Measurements from ENCODE around the gene ERAL1.

- no peak for TF ChIP-seq CTCF (IDR thresholded peaks at IDR 0.05; ENCODE audit: poor library complexity)
- no peak for TF ChIP-seq EZH2 (IDR thresholded peaks at IDR 0.05; ENCODE audit: borderline replicate concordance)
Observed at GRCh38 chr17:28881533-28882056, 26.8 kb downstream of the ERAL1 start.

Data from hepatocyte (in vitro differentiated cells).